Chondrocyte (in vitro differentiated cells): ENCODE data around the gene MFN2. TPM values are rescaled to one million over a fixed set of nuclear protein-coding genes. Genes with fewer than 3 reads are reported as not detected.
"Not testable (repeated sequence)": the region's sequence is repeated elsewhere in the genome, so short reads cannot be mapped to it uniquely, and the experiment has no call there.

Source experiments
- DNase-seq: peaks from one replicate; pipeline ENCODE4 v3.0.0; 2021; ENCODE audit warnings: mixed read lengths, low spot score
- H3K27ac Mint-ChIP-seq: one replicate; pipeline ENCODE4 v1.8.0; 2021; ENCODE audit warnings: mild to moderate bottlenecking, moderate library complexity, mixed read lengths; ENCODE audit not compliant: unreplicated experiment
- H3K27me3 Mint-ChIP-seq: 2 replicates; pipeline ENCODE4 v1.8.0; 2021; ENCODE audit warnings: low read depth, mixed read lengths
- H3K36me3 Mint-ChIP-seq: 2 replicates; pipeline ENCODE4 v1.8.0; 2021; ENCODE audit warnings: low read depth, mixed read lengths
- H3K4me1 Mint-ChIP-seq: 2 replicates; pipeline ENCODE4 v1.8.0; 2021; ENCODE audit warnings: low read depth, mild to moderate bottlenecking, mixed read lengths
- H3K4me3 Mint-ChIP-seq: one replicate; pipeline ENCODE4 v1.8.0; 2021; ENCODE audit warnings: mild to moderate bottlenecking, moderate library complexity, mixed read lengths; ENCODE audit not compliant: unreplicated experiment
- H3K9me3 Mint-ChIP-seq: 2 replicates; pipeline ENCODE4 v1.8.0; 2021; ENCODE audit warnings: low read depth, mixed read lengths
- CTCF ChIP-seq: fragments of 200-600 bp; sonication (generic); IDR thresholded peaks from 2 replicates; pipeline ENCODE4 v1.5.0; 2021; ENCODE audit warnings: antibody characterized with exemption, mild to moderate bottlenecking, moderate library complexity
- total RNA-seq: library from RNA; stranded (reverse); gene quantifications from 3 replicates; pipeline ENCODE4 v1.2.1, GENCODE V29; 2021

The MFN2 gene
- total RNA-seq, 1 donor from 2014 or later, result 56.6 TPM

DNA sequence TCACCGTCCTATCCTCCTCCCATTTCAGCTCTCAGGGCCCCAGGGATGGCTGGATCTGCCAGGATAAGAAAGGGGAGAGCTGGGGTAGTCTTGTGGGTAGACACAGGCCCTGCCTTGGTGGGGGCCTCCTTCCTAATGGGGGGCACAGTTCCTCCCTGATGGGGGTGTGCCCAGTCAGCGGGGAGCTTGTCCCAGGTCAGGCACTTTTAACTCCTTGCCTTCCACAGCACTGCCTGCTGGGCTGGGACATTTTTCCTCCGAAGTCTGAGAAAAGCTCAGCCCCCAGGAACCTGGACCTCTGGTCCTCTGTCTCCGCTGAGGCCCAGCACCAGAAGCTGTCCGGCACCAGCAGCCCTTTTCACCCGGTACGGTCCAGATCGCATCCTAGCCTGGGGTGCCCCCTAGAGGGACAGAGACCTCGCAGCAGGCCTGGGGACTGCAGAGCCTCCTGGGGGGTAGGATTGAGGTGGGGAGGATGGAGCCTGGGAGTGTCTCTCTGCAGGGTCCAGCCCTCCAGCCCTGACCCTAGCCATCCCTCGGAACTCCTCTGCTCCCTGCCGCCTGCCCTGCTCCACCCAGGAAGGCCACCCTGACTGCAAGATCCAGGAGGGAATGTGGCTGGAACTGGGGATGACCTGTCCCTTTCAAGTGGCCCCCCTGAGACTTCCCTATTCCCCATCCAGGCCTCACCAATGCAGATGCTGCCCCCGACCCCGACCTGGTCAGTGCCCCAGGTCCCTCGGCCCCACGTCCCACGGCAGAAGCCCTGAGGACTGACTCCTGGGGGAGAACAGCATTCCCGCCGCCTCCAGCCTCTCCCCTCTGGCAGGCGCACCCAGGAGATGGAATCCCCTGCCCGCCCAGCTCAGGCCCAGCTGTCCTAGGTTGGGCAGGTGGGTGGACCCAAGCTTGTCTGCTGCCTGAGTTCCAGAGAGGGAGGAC lies 51.1 kb downstream of the MFN2 start:
- no peak overlapping the region for H3K4me3 Mint-ChIP-seq

GRCh38 chr1:12032161-12032621 lies 51.9 kb downstream of the MFN2 start:
- Mint-ChIP-seq H3K9me3 (no peaks in the 10 kb centered on the region), H3K27me3 (no peaks in the 10 kb centered on the region), H3K4me1 (peaks cover 7% of the 10 kb centered on the region), H3K36me3 (peaks cover 8% of the 10 kb centered on the region), H3K4me3 (no peak overlapping the region), H3K27ac (no peak overlapping the region)
- no peak for DNase-seq
- TF ChIP-seq CTCF, result no peak

More for the DNA sequence above, 51.1 kb downstream of the MFN2 start:
- Mint-ChIP-seq H3K27ac (no peak overlapping the region), H3K27me3 (no peaks in the 10 kb centered on the region), H3K36me3 (peaks cover 14% of the 10 kb centered on the region), H3K4me1 (peaks cover 7% of the 10 kb centered on the region), H3K9me3 (no peaks in the 10 kb centered on the region)
- TF ChIP-seq CTCF, result peak; percentile 72
- DNase-seq, result no peak

- H3K27ac Mint-ChIP-seq, H3K36me3 Mint-ChIP-seq, DNase-seq, H3K4me3 Mint-ChIP-seq, H3K27me3 Mint-ChIP-seq, H3K9me3 Mint-ChIP-seq, H3K4me1 Mint-ChIP-seq: not testable (repeated sequence)
These were observed 53.2 kb downstream of the MFN2 start for GRCh38 chr1:12033441-12033840.

- no peak for DNase-seq
- Mint-ChIP-seq H3K4me1 (peaks cover 7% of the 10 kb centered on the region), H3K4me3 (no peak overlapping the region), H3K27ac (peak overlapping the region; percentile 17), H3K36me3 (no peaks in the 10 kb centered on the region), H3K9me3 (no peaks in the 10 kb centered on the region), H3K27me3 (no peaks in the 10 kb centered on the region)
- no peak for TF ChIP-seq CTCF
These were observed 54.1 kb downstream of the MFN2 start for GRCh38 chr1:12034381-12034801.

GRCh38 chr1:12035312-12035711 lies 55.1 kb downstream of the MFN2 start:
- DNase-seq, result no peak
- no peaks in the 10 kb centered on the region for H3K9me3 Mint-ChIP-seq
- H3K27ac Mint-ChIP-seq, result no peak overlapping the region
- no peak overlapping the region for H3K4me3 Mint-ChIP-seq
- no peaks in the 10 kb centered on the region for H3K27me3 Mint-ChIP-seq
- peaks cover 7% of the 10 kb centered on the region for H3K4me1 Mint-ChIP-seq
- H3K36me3 Mint-ChIP-seq, result no peaks in the 10 kb centered on the region
- no peak for TF ChIP-seq CTCF
